CD4-positive, alpha-beta T cell treated with Interleukin-12 subunit alpha and Interleukin-12 subunit beta, for 1 hour (primary cell): ENCODE data around the gene DPM1.
"Not testable (repeated sequence)": the region's sequence is repeated elsewhere in the genome, so short reads cannot be mapped to it uniquely, and the experiment has no call there.

ENCODE experiments used
- DNase-seq: peaks from one replicate; pipeline ENCODE4 v3.0.0-alpha.2; 2020

The DPM1 gene

DNA sequence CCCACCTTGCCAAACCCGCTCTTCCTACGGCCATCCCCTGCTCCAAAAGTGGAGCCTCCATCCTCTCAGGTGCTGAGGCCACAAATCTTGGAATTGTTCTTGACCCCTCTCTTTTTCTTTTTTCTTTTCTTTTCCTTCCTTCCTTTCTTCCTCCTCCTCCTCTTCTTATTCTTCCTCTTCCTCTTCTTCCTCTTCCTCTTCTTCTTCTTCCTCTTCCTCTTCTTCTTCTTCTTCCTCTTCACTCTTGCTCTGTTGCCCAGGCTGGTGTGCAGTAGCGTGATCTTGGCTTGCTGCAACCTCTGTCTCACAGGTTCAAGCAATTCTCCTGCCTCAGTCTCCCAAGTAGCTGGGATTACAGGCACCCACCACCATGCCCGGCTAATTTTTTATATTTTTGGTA, 20.2 kb upstream of the DPM1 start:
- DNase-seq = not testable (repeated sequence)

DNA sequence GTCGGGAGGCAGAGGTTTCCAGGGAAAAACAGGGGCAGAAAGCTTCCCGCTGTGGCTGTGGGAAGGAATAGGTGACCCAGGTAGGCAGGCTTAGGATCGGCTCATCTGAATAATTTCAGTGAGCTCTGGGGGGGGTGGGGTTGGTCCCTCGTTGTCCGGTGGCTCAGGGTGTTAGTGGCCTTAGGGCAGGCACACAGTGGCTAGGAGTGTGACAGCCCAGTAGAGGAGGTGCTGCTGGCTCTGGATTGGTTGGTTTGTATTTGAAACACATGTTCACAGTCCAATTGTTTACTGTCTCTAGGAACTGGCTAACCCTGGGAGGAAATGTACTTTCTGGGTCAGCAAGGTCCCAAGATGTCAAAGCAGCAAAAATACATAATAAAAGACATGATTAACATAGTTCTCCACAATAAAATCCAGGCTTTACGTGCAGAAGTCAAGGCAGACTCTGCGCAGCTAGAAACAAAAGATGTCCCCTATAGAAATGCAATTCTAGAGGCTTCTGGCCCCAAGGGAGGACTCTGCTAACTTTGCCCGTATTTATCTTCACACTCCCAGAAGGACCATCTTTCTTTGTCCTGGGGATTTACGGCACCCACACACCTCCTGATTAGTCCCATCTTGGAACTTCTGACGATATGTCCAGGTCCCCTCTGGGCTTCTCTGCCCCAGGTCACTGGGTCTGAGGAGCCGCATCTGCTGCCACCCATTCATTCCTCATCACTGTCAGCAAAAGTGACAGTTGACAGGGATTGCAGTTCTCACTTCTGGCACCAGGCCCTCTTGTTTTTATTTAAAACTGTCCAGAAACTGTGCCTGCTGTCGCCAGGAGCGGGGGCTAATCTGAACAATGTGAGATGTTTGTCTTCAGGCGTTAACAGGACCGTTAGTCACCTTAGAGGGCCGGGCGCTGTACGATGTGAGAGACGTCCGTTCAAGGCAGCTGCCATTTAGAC, 19.0 kb upstream of the DPM1 start:
- DNase-seq = no peak

DNA sequence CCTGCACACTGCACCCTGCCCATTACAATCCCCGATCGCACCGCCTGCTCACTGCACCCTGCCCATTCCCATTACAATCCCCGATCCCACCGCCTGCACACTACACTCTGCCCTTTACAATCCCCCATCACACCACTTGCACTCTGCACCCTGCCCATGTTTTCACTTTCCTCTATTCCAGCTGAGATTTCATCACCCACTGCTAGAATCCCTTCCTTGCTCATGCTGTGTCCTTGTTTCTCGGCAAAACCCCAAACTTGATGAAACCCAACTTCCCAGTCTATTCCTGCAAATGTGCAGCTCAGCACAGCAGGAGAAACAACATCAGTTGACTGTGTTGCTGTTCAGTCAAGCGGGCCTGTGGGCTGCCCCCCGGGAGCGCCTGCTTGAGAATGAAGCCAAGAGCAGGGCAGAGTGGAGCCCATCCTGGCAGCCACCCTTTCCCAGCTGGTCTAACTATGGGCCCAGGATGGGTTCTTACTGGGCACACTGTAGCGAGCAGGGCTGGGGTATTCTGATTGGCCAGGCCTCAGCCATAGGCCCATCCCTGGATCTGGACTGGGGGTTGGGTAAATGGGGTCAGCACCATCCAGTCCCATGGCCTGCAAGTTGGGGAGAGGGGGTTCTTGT, 17.5 kb upstream of the DPM1 start:
- DNase-seq = no peak

DNA sequence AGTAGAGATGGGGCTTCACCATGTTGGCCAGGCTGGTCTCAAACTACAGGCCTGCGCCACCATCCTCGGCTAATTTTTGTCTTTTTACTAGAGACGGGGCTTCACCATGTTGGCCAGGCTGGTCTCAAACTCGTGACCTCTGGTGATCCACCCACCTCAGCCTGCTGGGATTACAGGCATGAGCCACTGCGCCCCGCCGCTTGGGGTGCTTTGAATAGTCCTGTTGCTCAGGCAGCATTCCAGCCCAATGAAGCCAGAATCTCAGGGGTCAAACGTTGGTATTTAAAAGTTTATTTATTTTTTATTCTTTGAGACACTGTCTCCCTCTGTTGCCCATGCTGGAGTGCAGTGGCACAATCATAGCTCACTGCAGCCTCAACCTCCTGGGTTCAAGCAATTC, 11.6 kb upstream of the DPM1 start:
- no peak for DNase-seq

DNA sequence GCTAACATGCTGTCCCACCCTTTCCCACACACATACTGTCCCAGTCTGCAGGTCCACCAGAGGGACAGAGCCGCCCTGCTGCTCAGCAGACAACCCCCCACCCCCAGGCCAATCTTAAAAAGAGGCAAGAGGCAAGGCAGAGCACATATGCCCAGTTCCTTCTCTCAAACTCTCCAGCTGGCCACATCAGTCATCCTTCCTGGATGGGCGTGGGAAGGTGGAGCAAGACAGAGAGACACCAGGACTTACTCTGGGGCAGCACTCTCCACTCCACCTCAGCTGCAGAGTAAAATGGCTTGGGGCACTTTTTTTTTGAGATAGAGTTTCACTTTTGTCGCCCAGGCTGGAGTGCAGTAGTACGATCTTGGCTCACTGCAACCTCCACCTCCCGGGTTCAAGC, 11.1 kb upstream of the DPM1 start:
- DNase-seq = no peak

DNA sequence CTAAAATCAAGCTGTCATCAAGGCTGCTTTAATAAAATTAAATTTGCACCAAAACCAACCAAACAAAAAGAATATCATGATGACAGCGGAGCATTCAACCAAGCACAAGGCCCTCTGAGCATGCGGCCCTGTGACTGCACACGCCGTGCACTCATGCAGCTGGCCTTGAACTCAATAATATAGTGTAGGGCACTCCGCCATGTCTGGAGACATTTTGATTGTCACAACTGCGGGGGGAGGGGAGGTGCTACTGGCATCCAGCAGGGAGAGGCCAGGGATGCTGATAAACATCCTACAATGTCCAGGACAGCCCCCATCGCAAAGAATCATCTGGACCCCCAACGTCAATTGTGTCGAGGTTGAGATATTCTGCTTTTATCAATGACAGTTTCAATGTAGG, 10.0 kb upstream of the DPM1 start:
- no peak for DNase-seq

DNA sequence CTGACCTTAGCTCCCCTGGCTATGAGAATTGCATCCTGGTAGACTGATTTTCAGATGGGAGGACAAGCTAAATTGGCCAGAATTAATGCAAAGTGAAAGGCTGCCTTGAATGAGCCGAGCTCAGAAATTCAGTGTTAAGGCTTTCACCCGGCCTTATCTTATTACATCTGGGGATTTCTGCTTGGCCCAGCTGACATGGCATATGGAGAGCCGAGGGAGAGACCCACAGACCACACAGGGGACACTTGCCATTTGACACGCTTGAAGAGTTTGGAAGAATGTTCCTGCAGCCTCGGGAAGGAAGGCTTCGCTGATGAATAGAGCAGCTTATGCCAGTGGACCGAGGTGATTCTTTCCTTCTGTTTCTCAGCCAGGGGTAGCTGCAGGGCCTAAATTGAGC, 9.3 kb upstream of the DPM1 start:
- DNase-seq = no peak

DNA sequence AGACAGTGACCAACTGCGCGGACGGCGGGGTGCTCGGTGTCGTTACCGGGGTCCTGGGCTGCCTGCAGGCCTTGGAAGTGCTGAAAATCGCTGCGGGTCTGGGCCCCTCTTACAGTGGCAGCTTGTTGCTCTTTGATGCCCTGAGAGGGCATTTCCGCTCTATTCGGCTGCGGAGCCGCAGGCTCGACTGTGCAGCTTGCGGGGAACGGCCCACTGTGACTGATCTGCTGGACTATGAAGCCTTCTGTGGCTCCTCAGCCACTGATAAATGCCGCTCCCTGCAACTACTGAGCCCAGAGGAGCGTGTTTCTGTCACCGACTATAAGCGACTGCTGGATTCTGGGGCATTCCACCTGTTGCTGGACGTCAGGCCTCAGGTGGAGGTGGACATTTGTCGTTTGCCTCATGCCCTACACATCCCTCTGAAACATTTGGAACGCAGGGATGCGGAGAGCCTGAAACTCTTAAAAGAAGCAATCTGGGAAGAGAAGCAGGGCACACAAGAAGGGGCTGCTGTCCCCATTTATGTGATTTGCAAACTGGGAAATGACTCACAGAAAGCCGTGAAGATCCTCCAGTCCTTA, 1.3 kb upstream of the DPM1 start:
- DNase-seq = no peak

DNA sequence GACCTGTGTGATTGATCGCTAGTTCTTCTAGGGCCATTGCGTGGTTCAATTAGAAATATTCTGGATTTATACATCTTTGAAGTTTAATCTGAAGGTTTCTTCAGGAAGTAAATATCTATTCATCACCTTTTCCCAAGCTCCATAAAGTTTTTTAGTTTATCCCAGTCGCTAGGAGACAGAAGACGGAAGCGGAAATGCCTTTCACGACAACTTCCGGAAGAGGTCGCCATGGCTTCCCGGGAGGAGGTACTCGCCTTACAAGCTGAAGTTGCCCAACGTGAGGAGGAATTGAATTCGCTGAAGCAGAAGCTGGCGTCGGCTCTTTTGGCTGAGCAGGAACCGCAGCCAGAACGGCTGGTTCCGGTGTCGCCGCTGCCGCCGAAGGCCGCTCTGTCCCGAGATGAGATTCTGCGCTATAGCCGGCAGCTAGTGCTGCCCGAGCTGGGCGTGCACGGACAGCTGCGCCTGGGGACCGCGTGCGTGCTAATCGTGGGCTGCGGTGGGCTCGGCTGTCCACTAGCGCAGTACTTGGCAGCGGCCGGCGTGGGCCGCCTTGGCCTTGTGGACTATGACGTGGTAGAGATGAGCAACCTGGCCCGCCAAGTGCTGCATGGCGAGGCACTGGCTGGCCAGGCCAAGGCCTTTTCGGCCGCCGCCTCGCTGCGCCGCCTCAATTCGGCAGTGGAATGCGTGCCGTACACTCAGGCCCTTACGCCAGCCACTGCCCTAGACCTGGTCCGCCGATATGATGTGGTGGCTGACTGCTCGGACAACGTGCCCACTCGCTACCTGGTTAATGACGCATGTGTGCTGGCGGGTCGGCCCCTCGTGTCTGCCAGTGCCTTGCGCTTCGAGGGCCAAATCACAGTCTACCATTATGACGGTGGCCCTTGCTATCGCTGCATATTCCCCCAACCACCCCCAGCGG, 547 bp upstream of the DPM1 start, which contains the start of gene MOCS3:
MOCS3 (plus strand) TSS at position 204 of the 928 bp plus-strand sequence; CDS start at position 229, 25 bp downstream.
- peak; percentile 90 for DNase-seq

DNA sequence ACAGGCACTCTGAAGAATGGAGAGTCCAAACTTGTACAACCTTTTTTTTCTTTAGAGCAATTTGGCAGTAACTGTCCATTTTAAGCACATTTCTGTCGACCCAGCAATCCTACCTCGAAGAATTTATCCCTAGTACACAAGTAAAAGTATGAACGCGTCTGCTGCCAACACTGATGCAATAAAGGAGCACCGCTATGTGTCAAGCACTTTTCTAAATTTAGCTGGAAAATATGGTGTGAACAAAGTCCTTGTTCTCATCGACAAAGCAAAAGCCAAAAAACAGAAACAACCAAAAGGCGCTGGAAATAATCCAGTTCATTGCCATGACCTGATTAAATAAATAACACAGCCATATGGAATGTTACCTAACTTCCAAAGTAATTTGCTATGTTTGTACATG, 1.1 kb downstream of the DPM1 start:
- DNase-seq = no peak

DNA sequence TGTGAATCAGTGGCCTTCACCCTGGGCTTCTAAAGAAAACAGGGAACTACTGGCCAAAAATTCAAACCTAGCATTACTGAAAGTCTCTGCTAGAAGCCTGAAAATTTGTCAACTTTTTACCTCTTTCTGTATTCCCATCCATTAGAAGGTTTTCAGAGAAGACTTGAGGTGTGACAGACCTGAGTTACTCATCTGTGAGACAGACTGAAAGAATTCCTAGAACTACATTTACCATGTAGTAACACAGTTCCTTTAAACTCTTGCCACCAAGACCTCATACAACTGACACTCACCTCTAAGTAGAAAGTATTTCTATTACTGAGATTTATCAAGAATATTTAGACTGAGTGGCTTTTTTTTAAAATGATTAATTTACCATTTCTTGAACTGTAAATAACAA, 4.5 kb downstream of the DPM1 start:
- no peak for DNase-seq

DNA sequence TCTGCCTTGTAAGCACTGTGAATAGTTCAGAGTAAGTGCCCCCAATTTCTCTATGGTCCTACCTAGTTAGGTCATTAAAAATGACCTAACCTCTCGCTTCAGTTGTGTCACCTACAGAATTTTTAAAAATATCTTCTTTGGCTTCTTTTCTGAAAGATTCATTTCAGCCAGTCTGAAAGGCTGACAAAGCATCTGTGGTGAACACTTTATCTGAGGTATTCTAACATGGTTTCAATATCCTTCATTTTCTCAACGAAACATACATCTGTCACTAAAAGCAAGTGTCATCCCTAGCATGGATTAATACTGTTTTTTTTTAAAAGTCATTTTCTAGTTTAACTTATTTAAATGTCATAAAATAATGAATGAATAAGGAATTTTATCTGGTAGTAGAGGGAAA, 5.1 kb downstream of the DPM1 start:
- DNase-seq = no peak

DNA sequence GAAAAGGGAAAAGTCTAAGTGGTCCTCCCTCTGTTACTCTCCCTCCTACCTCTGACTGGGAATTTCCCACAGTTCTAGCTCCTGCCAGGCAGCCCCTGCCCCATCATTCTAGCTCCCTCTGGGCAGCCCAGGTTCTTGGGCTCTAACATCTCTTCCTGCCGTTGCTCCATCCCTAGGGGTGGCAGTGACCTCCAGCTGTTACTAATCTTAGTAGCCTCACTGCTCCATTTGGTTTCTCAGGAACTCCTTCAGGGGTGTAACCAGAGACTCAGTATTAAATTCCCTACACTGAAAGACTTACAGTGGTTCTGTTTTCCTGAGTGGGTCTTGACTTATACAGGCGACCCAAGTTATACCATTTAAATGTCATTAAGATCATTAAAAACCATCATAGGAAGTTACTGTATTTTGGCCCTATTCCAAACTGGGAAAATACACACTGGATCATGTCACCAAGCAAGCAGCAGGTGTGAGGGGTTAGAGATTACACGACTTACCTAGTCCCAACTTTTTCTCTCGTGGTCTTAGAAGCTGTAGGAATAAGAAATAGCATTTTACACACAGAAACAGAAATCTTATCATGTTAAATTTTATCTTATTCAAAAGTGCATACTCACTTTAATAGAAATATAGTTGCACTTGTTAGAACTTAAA, 10.1 kb downstream of the DPM1 start:
- DNase-seq = no peak

DNA sequence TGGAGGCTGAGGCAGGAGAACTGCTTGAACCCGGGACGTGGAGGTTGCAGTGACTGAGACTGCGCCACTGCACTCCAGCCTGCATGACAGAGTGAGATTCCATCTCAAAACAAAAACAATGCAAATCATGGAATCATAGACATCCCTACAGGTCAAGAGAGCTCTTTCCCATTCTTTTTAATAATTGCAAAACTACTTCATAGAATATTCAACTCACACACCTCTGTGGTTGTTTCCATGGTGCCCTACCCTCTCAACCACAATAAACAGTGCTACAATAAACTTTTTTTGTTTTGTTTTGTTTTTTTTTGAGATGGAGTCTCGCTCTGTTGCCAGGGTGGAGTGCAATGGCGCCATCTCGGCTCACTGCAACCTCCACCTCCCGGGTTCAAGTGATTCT, 15.3 kb downstream of the DPM1 start:
- DNase-seq = no peak

DNA sequence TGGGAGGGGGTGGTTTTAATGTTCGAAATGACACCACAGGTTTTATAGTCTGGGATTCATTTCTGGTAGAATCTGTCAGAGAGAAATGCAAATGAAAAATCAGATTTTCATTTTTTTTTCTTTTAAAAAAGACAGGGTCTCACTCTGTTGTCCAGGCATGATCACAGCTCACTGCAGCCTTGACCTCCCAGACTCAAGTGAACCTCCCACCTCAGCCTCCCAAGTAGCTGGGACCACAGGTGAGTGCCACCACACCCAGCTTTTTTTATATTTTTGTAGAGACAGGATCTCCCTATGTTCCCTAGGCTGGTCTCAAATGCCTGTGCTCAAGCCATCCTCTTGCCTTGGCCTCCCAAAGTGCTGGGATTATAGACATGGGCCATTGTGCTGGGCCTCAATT, 24.7 kb downstream of the DPM1 start:
- no peak for DNase-seq

DNA sequence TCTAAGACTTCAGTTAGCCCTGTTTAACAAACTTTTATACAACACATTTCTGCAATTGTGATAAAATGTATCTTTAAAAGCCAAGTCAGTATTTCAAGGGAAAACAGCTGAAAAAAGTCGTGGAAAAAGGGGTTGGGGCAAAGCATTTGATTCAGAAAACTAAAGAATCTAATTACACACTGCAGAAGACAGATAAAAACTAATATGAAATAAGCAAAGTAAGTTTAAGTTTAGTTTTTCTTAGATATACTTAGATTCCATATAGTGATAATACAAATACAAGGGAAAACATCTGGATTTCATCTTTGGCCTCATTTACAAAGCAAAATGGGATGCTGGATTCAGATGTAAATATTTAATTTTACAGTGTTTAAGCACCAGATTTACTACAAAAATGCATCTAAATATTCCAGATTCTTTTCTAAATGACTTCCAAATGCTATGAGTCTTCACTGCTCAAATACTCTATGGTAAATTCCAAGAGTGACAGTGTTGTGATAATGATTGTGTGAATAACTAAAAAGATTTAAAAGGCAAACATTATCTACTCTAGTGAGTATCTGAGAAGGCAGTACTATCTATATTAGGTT, 25.5 kb downstream of the DPM1 start:
- no peak for DNase-seq

DNA sequence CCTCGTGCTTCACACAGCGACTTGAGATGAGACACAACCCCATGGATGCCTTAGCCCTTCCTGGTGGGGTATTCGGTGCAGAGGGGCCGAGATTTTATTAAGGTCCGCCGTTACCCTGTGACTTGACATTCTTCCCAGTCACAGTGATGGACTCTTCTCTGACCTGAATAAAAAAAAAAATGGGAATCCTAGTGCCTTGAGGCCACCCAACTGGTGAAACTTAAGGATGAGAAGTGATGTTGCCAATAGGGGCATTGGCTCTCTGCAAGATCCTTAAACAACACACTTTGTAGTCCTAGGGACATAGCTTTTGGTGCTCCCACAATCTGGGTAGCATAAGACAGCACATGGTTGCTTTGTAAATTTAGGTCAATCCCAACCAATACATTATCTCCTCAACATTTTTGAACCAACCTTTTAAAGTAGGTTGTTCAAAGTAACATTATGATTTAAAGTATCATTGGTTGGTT, 26.3 kb downstream of the DPM1 start:
- no peak for DNase-seq

DNA sequence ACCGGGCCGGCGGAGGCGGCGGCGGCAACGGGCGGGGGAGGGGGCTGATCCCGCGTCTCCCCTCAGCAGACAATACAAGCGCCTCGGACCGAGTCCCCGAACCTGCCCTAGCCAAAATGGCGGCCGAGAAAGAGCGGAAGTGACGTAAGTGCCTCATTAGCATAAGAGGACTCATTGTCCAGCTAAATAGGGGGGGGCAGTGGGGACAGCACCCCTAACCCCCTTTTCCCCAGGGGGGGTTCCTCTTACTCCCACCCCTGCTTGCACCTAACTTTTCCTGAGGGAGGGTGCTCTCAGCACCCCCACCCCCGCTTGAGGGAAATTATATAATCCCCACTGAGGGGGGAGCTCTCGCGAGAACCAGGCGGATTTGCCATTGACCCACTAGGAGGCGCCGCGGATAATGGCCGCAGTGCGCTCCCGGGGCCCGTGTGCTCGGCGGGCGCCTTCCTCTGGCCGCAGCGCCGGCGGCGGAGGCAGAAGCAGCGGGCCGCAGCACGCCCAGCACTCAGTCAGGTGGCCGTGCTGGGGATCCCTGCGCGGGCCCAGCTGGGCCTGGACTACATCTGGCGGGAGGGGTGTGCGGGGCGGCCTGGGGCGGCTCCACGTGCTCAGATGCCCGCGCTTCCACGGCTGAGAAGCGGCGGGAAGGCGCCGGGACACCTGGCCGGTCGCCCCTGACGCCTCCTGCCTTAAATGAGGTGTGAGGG, 26.9 kb downstream of the DPM1 start, which contains the start of gene ADNP:
ADNP (minus strand) TSS at position 132 of the 710 bp plus-strand sequence. CDS start 27,441 bp downstream, outside the sequence.
- peak; percentile 93 for DNase-seq

DNA sequence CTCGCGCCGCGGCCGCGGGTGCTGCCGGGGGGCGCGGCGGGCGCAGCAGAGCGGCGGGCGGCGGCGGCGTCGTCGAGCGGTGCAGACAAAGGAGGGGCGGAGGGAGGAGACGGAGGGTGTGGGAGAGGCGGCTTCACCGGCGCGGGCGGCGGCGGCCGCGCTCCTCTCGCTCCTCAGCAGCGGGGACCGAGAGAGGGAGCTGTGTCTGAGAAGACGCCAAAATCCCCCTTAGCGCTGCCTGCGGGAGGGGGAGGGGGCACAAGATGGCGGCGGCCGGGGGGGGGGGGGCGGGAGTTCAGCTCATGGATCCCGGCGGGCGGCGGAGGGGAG, 27.4 kb downstream of the DPM1 start:
- DNase-seq = no peak

DNA sequence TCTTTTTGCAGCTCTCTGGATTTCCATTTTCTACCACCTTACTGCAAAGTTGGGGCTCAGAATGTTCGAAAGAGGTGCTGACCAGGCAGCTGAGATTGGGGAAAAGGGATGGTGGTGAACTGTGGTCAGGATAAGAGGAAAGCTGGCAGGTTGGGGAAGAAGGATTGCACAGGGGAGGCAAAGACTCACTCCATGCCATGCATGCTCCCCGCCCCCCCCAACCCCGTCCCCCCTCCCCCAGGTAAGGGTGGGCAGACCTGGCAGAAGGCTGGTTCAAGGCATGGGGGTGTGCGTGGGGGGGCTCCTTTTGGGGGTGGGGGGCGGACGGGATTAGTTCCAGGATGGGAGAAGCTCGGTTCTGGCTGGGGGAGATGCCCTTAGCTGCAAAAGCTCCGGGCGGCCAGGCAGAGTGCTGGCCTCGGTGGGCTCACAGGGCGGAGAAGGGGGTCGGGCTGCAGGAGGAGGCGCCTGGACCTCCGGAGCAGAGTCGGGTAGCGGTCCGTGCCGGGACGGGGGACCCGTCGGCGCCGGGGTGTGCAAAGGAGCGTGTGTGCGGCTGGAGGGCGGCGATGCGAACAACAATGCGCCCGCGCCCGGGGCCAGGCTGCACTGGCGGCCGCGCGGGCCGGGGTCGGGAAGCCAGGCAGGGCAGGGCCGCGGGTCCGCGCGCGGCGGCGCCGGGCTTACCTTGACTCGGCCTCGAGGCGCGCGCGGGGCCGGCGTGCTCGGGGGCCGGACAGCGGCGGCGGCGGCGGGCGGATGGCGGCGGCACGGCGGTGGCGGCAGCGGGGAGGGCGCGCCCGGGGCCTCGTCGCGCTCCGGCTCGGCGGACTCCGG, 28.0 kb downstream of the DPM1 start:
- no peak for DNase-seq
